K562 (cell line): ENCODE data around the gene THG1L. TPM values are rescaled to one million over a fixed set of nuclear protein-coding genes. Genes with fewer than 3 reads are reported as not detected.

ENCODE experiments used
- ATAC-seq: fragments of 200-7000 bp; cut with Tn5 transposase; 3 replicates; pipeline ENCODE4 v1.9.1; 2020; ENCODE audit warnings: moderate library complexity
- BruUV-seq: library from RNA; stranded (reverse); fragments of 400-500 nt; replicated peaks from 2 replicates; lab custom pipeline; 2021; lab: Mats Ljungman, UMichigan
- CTCF ChIA-PET: fragments of 300-600 bp; formaldehyde crosslinking; extraction: SDS; loops from one replicate; lab custom pipeline; 2021; ENCODE audit warnings: low intra/inter-chr PET ratio; lab: Yijun Ruan, JAX
- POLR2A ChIA-PET: fragments of 300-600, 350-650 bp; sonication (Branson Sonifier 250); formaldehyde crosslinking; extraction: SDS; loops from one replicate; lab custom pipeline; 2021; ENCODE audit warnings: antibody characterized with exemption, inconsistent platforms; lab: Yijun Ruan, JAX
- DNase-seq, 4 experiments: peaks; one replicate each; pipeline versions ENCODE4 v3.0.0 to v3.0.0-alpha.2; 2011 to 2018; ENCODE audit warnings: low spot score in 3 of 4, mixed read lengths in 3 of 4; ENCODE audit errors: extremely low read depth in 1 of 4
- FAIRE-seq: peaks from 2 replicates; lab custom pipeline; 2011; peaks lifted over from hg19 to GRCh38; lab: Jason Lieb, UNC
- H2AFZ ChIP-seq: 2 replicates; pipeline ENCODE4 v1.6.0; 2011; ENCODE audit warnings: low read depth, low read length, control low read depth, inconsistent platforms
- H3K27ac ChIP-seq: fragments of 200-600 bp; 3 replicates; pipeline ENCODE4 v1.8.0; 2011; ENCODE audit warnings: low read depth, mild to moderate bottlenecking, control low read depth, inconsistent platforms, low read length, moderate library complexity, mixed read lengths; ENCODE audit errors: extremely low read depth
- H3K27me3 ChIP-seq, 2 experiments: fragments of 300-600 bp in 1 of 2; 2 replicates in 1 of 2; 3 replicates in 1 of 2; pipeline versions ENCODE4 v1.6.0 to v1.8.0; 2011; ENCODE audit warnings: inconsistent platforms in 2 of 2, low read length in 2 of 2, mild to moderate bottlenecking in 1 of 2, mixed read lengths in 1 of 2, moderate library complexity in 1 of 2; ENCODE audit not compliant: control insufficient read depth in 2 of 2, insufficient read depth in 2 of 2
- H3K36me3 ChIP-seq: fragments of 300-600 bp; 3 replicates; pipeline ENCODE4 v1.8.0; 2011; ENCODE audit warnings: mild to moderate bottlenecking, low read length, inconsistent platforms; ENCODE audit not compliant: control insufficient read depth, insufficient read depth
- H3K4me1 ChIP-seq, 2 experiments: fragments of 200-600 bp in 1 of 2; replicated peaks in 1 of 2; 2 replicates in 1 of 2; 3 replicates in 1 of 2; pipeline versions ENCODE4 v1.5.1 to v1.8.0; 2011; ENCODE audit warnings: inconsistent platforms in 2 of 2, low read length in 2 of 2, mild to moderate bottlenecking in 1 of 2, mixed read lengths in 1 of 2, moderate library complexity in 1 of 2; ENCODE audit not compliant: control insufficient read depth in 2 of 2, insufficient read depth in 2 of 2
- H3K4me2 ChIP-seq: 2 replicates; pipeline ENCODE4 v1.6.1; 2011; ENCODE audit warnings: low read length, control low read depth, inconsistent platforms, mixed read lengths; ENCODE audit not compliant: insufficient read depth
- H3K4me3 ChIP-seq: fragments of 200-600 bp; sonication (generic), shearing (Covaris generic); 2 replicates; pipeline ENCODE4 v1.5.1; 2016; ENCODE audit warnings: control low read depth, inconsistent platforms
- H3K79me2 ChIP-seq: fragments of 200-600 bp; 3 replicates; pipeline ENCODE4 v1.8.0; 2011; ENCODE audit warnings: low read length, inconsistent platforms; ENCODE audit not compliant: control insufficient read depth, insufficient read depth
- H3K9ac ChIP-seq, 2 experiments: 2 replicates each; pipeline versions ENCODE4 v1.6.0 to v1.6.1; 2011; ENCODE audit warnings: low read depth in 2 of 2, low read length in 2 of 2, control low read depth in 1 of 2, inconsistent platforms in 1 of 2, mild to moderate bottlenecking in 1 of 2, mixed read lengths in 1 of 2; ENCODE audit not compliant: insufficient read depth in 1 of 2
- H3K9me1 ChIP-seq: one replicate; pipeline ENCODE4 v1.6.0; 2011; ENCODE audit warnings: inconsistent platforms, mild to moderate bottlenecking, low read length, moderate library complexity; ENCODE audit not compliant: control insufficient read depth, insufficient read depth
- H3K9me3 ChIP-seq: replicated peaks from 2 replicates; pipeline ENCODE4 v1.5.1; 2011; ENCODE audit warnings: low read depth, low read length, inconsistent platforms; ENCODE audit not compliant: control insufficient read depth, insufficient read depth
- H4K20me1 ChIP-seq: replicated peaks from 2 replicates; pipeline ENCODE4 v1.6.1; 2011; ENCODE audit warnings: low read length, inconsistent platforms, mixed read lengths; ENCODE audit not compliant: control insufficient read depth, insufficient read depth
- CUX1 ChIP-seq: fragments of 200-800 bp; sonication (Bioruptor generic); IDR thresholded peaks from 2 replicates; pipeline ENCODE4 v1.6.1; 2016; ENCODE audit warnings: missing genetic modification characterization, missing compliant biosample characterization
- CXXC5 ChIP-seq: fragments of 250-450 bp; sonication (Bioruptor Pico); IDR thresholded peaks from 2 replicates; pipeline ENCODE4 v1.8.0; 2022; ENCODE audit warnings: inconsistent platforms, mild to moderate bottlenecking, moderate library complexity
- E2F8 ChIP-seq: fragments of 450-650 bp; IDR thresholded peaks from 2 replicates; pipeline ENCODE4 v1.7.1; 2018; ENCODE audit warnings: mild to moderate bottlenecking, low read depth; ENCODE audit not compliant: partially characterized antibody
- ELK3 ChIP-seq: fragments of 450-650 bp; formaldehyde crosslinking; IDR thresholded peaks from 2 replicates; pipeline ENCODE4 v1.4.0; 2020; ENCODE audit warnings: mild to moderate bottlenecking
- ETV5 ChIP-seq: sonication (generic); formaldehyde crosslinking; IDR thresholded peaks from 2 replicates; pipeline ENCODE4 v1.4.0; 2020; ENCODE audit warnings: low read depth, mild to moderate bottlenecking, missing genetic modification reagents
- FOXK1 ChIP-seq: sonication (generic); formaldehyde crosslinking; IDR thresholded peaks from 2 replicates; pipeline ENCODE4 v1.8.0; 2022; ENCODE audit warnings: missing genetic modification reagents, mild to moderate bottlenecking, borderline replicate concordance
- SUPT5H ChIP-seq: fragments of 450-650 bp; IDR thresholded peaks from 2 replicates; pipeline ENCODE4 v1.6.1; 2016
- ZNF778 ChIP-seq: fragments of 450-650 bp; formaldehyde crosslinking; IDR thresholded peaks from 2 replicates; pipeline ENCODE4 v1.4.0; 2020; ENCODE audit warnings: mild to moderate bottlenecking, moderate library complexity
- WGBS: fragments of 100-300 bp; shearing (Covaris generic); methylation state at CpG from one replicate; pipeline ENCODE4 v1.1.6; 2016; ENCODE audit warnings: low coverage, mixed read lengths; ENCODE audit not compliant: insufficient coverage; ENCODE audit errors: missing lambda C conversion rate; 5-methylcytosine and 5-hydroxymethylcytosine counted together
- in situ Hi-C: fragments of 300-500 bp; cut with MboI; formaldehyde crosslinking; loops from 4 replicates; pipeline ENCODE4 v1.15.0; 2018; ENCODE audit warnings: inconsistent platforms, mixed read lengths
- intact Hi-C: fragments of 100-400 bp; cut with micrococcal nuclease; formaldehyde crosslinking; loops from 2 replicates; pipeline ENCODE4 v1.14.2; 2022
- polyA plus RNA-seq, 8 experiments: library from polyadenylated mRNA; depleted of rRNA in 4 of 8; stranded (reverse) in 5 of 8; unstranded in 3 of 8; fragments of >200 nt; fragmentation: Nextera tagmentation in 2 of 8; fragmentation: Illumina TruSeq in 1 of 8; extraction: Ambion mirVana in 2 of 8; extraction: Trizol in 1 of 8; gene quantifications; 2 replicates each; pipeline versions ENCODE4 v1.2.1 to v1.2.3, GENCODE V29; 2011 to 2014; ENCODE audit warnings: inconsistent platforms in 1 of 8, missing spikeins in 1 of 8
- total RNA-seq, 7 experiments: library from RNA; depleted of rRNA in 6 of 7; stranded (reverse); fragments of >200 nt in 6 of 7; fragmentation: Illumina TruSeq in 2 of 7; extraction: Trizol in 2 of 7; gene quantifications; 2 replicates each; pipeline versions ENCODE4 v1.2.1 to v1.2.3, GENCODE V29; 2011 to 2021; ENCODE audit warnings: low replicate concordance in 1 of 7

The THG1L gene
- total and polyA plus RNA-seq, 9 of the 15 experiments (the other 6 are each of a cell fraction or from before 2014, with no cell fraction given): 21.8 to 40.7 (median 28.0) TPM

- no peaks in the 10 kb centered on the region for H3K79me2 ChIP-seq
- no peak overlapping the region for H3K4me3 ChIP-seq
- DNase-seq (no peak), ATAC-seq (no peak), FAIRE-seq (no peak)
- 0% methylated on average over 3 of the region's 3 CpGs for WGBS
- no peak overlapping the region for H3K9ac ChIP-seq
- BruUV-seq: no TSS peak
- ChIA-PET POLR2A (interaction anchor here (1.3 kb wide), 1 partner anchor 12 kb away, joined by 3 read pairs; no protein-coding TSS in a partner anchor), CTCF (no interaction called here)
- no peaks in the 10 kb centered on the region for H3K9me1 ChIP-seq
- no peak overlapping the region for H3K4me2 ChIP-seq
- H3K27ac ChIP-seq: no peak overlapping the region
- intact Hi-C loops (no loop called here), in situ Hi-C loops (no loop called here)
- no peaks in the 10 kb centered on the region for H3K9me3 ChIP-seq
- H4K20me1 ChIP-seq: no peaks in the 10 kb centered on the region
- no peak overlapping the region for H2AFZ ChIP-seq
- peaks cover 10 to 23% of the 10 kb centered on the region in 2 experiments for H3K27me3 ChIP-seq
- no peaks in the 10 kb centered on the region for H3K36me3 ChIP-seq
- H3K4me1 ChIP-seq: no peaks in the 10 kb centered on the region
- TF ChIP-seq ETV5 (CRISPR knock-in tag): no peak
- TF ChIP-seq ELK3: no peak
- TF ChIP-seq CXXC5 (CRISPR knock-in tag): no peak
- TF ChIP-seq ZNF778: no peak
- TF ChIP-seq FOXK1 (CRISPR knock-in tag): no peak
- no peak for TF ChIP-seq E2F8
- TF ChIP-seq CUX1 (CRISPR knock-in tag): no peak
- TF ChIP-seq SUPT5H: no peak
Observed at GRCh38 chr5:157682257-157682656, 49.0 kb upstream of the THG1L start.
